NOMO-1 treated with DMSO at 0.1 percent for 48 hours (cell line): ENCODE results near the gene OTULIN.

Experiments used
- DNase-seq: peaks from one replicate; lab custom pipeline; 2025; ENCODE audit not compliant: unreplicated experiment; lab: John Stamatoyannopoulos, UW

Gene OTULIN

GRCh38 chr5:14696057-14696456 is 31.5 kb downstream of the OTULIN start:
- DNase-seq = no peak

- no peak for DNase-seq
These were observed 32.3 kb downstream of the OTULIN start for GRCh38 chr5:14696851-14697250.

GRCh38 chr5:14698495-14698894 is 34.0 kb downstream of the OTULIN start:
- DNase-seq = no peak

- DNase-seq = no peak
These were observed 34.6 kb downstream of the OTULIN start for GRCh38 chr5:14699159-14699558.

GRCh38 chr5:14699807-14700400 is 35.4 kb downstream of the OTULIN start:
- no peak for DNase-seq

- peak; percentile 93 for DNase-seq
These were observed 36.2 kb downstream of the OTULIN start for GRCh38 chr5:14700478-14701436.

- DNase-seq = no peak
These were observed 37.0 kb downstream of the OTULIN start for GRCh38 chr5:14701556-14701955.

- DNase-seq = no peak
These were observed 37.8 kb downstream of the OTULIN start for GRCh38 chr5:14702238-14702839.

- DNase-seq = no peak
These were observed 41.0 kb downstream of the OTULIN start for GRCh38 chr5:14705556-14705955.

GRCh38 chr5:14706615-14707021 is 42.1 kb downstream of the OTULIN start:
- DNase-seq = peak; percentile 70

GRCh38 chr5:14707811-14708390 is 43.4 kb downstream of the OTULIN start:
- no peak for DNase-seq

- no peak for DNase-seq
These were observed 44.0 kb downstream of the OTULIN start for GRCh38 chr5:14708551-14708950.

GRCh38 chr5:14710313-14710994 is 45.9 kb downstream of the OTULIN start:
- DNase-seq = no peak

GRCh38 chr5:14712131-14712530 is 47.6 kb downstream of the OTULIN start:
- no peak for DNase-seq

- no peak for DNase-seq
These were observed 48.1 kb downstream of the OTULIN start for GRCh38 chr5:14712666-14713065.

GRCh38 chr5:14713476-14714390 is 49.2 kb downstream of the OTULIN start:
- no peak for DNase-seq

GRCh38 chr5:14714706-14715105 is 50.2 kb downstream of the OTULIN start:
- DNase-seq = no peak

GRCh38 chr5:14715481-14715880 is 51.0 kb downstream of the OTULIN start:
- no peak for DNase-seq

- no peak for DNase-seq
These were observed 52.5 kb downstream of the OTULIN start for GRCh38 chr5:14716755-14717752.
